KOPT-K1 (cell line): ENCODE data around the gene CACNA1C.

Source experiments
- H3K27ac ChIP-seq: fragments of 200-600 bp; sonication (generic); 2 replicates; pipeline ENCODE4 v1.5.1; 2016; ENCODE audit warnings: antibody characterized with exemption, mild to moderate bottlenecking, low read depth, low read length; ENCODE audit not compliant: poor library complexity, severe bottlenecking
- H3K36me3 ChIP-seq: fragments of 200-600 bp; sonication (generic); 2 replicates; pipeline ENCODE4 v1.5.1; 2017; ENCODE audit warnings: antibody characterized with exemption, mild to moderate bottlenecking, low read length, moderate library complexity; ENCODE audit not compliant: insufficient read depth
- H3K9me3 ChIP-seq: fragments of 200-600 bp; sonication (generic); 2 replicates; pipeline ENCODE4 v1.5.1; 2017; ENCODE audit warnings: antibody characterized with exemption, low read length, mild to moderate bottlenecking; ENCODE audit not compliant: insufficient read depth, poor library complexity, severe bottlenecking

CACNA1C gene

DNA sequence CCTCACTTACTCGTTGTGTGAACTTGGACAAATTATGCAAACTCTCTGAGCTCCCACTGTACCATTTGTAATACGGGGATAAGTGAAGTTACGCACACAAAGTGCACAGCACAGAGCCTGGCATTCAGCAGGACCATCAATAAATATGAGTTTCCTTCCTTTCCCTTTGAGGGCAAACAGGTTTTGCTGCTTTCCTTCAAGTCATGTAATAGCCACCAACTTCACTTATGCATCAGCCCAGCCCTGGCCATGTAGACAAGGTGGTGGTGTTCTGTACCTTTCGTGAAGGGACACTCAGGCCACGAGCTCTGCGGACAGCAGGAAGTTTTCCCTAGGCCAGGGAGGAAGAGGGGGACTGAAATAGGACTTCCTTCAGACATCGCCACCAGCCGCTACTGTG, 272.7 kb downstream of the CACNA1C start:
- Histone ChIP-seq H3K9me3 (no peaks in the 10 kb centered on the region), H3K36me3 (no peaks in the 10 kb centered on the region), H3K27ac (no peak overlapping the region)

DNA sequence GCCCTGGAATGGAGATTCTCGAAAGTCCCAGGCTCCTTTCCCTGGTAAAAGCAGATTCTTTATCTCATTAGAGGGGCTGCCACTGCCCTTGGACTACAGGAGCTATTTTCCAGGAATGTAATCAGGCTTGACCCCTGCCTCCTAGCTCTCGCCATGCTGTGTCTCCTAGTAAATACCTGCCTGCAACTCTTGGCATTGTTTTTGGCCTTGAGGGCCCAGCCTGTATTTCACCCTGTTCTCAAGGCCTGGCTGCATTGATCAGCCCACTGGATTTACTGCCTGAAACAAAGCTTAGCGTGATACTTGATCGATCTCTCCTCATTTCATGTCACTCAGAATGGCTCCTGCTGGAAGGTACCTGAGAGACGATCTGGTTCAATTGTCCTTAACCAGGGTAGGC, 273.7 kb downstream of the CACNA1C start:
- Histone ChIP-seq H3K36me3 (no peaks in the 10 kb centered on the region), H3K9me3 (no peaks in the 10 kb centered on the region), H3K27ac (no peak overlapping the region)

DNA sequence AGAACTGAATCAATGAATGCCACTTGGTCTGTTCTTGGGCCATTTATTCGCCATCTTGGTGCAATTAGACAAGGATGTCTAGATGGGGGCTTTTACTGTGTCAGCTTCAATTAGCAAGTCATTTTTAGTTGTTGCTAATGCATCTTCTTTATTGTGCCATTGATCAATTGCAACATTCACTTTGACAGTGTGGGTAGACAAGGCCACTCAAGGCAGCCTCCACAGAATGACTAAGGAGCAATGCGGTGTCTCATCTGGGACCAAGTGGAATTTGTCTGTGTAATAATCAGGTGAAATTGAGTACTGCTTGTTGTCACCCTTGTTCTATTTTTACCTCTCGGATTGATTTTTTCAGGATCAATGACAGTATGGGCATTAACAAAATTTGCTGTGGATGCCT, 275.9 kb downstream of the CACNA1C start:
- Histone ChIP-seq H3K27ac (no peak overlapping the region), H3K9me3 (no peaks in the 10 kb centered on the region), H3K36me3 (no peaks in the 10 kb centered on the region)

DNA sequence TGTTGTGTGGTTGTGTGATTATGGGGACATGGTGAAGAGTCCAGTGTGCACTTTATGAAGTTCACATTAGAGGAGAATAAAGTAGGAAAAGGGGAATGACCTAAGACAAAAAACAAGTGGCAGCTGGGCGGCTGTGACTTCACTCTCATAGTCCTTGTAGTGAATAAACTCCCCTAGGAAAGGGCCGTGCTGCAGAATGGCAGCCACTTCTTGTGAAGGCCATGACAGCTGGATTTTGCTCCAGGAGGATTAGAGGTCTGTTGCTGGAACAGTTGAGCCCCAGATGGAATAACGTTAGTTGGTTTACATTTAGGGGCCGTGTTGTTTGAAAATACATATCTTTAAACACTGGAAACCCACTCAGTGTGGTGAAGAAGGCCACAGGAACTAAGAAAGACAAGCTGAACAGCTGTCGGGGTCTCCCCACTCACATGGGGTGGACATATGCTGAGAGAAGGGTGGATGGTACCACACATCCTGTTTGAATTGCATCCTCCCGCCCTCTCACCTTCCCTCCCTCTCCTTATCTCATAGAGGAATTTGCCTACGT, 276.9 kb downstream of the CACNA1C start:
- Histone ChIP-seq H3K9me3 (no peaks in the 10 kb centered on the region), H3K36me3 (no peaks in the 10 kb centered on the region), H3K27ac (no peak overlapping the region)

DNA sequence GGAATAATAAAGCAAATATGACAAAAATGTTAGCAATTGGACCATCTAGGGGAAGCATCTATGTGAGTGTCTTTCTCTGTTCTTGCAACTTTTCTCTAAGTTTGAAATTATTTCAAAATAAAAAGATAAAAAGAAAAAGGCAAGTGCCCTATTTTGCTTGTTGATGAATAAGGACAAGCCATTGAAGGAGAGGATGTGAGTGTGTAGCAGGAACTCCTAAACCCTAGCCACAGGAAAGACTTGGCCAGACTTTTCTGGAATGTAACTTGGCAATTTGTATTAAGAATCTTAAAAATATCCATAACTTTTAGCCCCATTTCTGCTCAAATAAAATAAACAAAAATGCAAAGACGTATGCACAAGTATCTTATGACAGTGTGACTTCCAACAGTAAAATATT, 279.4 kb downstream of the CACNA1C start:
- H3K27ac ChIP-seq = no peak overlapping the region
- no peaks in the 10 kb centered on the region for H3K36me3 ChIP-seq
- no peaks in the 10 kb centered on the region for H3K9me3 ChIP-seq

DNA sequence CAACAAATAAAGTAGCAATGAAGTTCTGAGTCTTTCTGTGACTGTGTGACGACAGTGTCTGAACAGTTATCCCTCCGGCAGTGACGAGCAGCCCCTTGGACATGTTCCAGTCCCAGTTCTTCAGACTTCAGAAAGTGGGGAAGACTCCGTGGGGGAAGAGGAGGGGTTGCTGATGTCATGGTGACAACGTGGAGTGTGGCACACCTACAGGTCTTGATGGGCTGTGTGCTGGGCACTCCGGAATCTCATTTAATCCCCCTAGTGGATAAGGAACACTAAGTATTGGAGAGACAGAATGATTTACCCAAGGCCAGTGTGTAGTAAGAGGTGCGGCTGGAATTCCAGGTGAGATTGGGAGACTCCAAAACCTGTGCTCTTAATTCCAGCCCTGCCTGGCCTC, 280.2 kb downstream of the CACNA1C start:
- no peaks in the 10 kb centered on the region for H3K9me3 ChIP-seq
- H3K36me3 ChIP-seq = no peaks in the 10 kb centered on the region
- H3K27ac ChIP-seq = no peak overlapping the region

DNA sequence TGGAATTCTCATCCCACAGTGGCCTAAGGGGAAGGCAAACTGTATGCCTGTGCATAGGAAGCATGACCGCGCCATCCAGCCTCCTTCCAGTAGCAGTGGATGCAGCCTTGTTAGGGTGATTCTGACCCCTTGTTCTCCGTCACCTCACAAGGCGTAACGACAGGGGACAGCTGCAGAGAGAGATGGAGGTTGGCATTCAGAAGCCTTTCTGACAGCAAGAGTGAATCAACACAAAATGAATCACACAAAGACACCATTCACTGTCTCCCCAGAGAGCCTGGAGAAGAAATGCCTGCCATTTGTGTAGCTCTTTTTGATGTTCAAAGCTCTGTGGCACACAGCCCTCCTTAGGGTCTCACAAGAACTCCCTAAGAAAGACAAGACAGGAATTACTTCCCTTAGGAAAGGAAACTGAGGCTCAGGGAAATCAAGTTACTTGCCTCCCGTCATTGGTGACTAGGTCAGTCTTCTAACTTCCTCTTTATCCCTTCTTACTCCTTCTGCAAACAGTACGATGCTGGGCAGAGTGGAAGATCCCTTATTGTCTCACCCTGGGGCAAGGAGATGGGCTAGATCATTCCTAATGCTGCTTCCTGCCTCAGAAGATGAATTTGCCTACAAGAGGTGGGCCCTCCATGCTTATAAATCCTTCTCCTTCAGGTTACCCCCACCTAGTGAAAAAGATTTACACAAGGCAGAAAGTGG, 280.9 kb downstream of the CACNA1C start:
- Histone ChIP-seq H3K27ac (no peak overlapping the region), H3K36me3 (no peaks in the 10 kb centered on the region), H3K9me3 (no peaks in the 10 kb centered on the region)

DNA sequence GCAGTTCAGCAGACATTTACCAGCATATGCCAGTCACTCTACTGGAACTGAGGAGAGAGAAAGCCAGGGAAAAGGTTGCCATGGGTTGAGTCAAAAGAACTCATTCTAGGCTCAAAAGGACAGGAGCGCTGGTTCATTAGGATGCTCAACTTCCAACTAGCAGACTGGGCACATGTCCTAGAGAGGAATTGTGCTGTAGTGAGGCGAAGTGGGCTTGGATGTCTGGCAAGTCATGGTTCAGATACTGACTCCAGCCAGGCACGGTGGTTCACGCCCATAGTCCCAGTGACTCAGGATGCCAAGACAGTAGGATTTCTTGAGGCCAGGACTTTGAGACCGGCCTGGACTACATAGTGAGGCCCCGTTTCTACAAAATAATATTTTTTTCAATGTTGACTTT, 281.5 kb downstream of the CACNA1C start:
- Histone ChIP-seq H3K9me3 (no peaks in the 10 kb centered on the region), H3K36me3 (no peaks in the 10 kb centered on the region), H3K27ac (no peak overlapping the region)

DNA sequence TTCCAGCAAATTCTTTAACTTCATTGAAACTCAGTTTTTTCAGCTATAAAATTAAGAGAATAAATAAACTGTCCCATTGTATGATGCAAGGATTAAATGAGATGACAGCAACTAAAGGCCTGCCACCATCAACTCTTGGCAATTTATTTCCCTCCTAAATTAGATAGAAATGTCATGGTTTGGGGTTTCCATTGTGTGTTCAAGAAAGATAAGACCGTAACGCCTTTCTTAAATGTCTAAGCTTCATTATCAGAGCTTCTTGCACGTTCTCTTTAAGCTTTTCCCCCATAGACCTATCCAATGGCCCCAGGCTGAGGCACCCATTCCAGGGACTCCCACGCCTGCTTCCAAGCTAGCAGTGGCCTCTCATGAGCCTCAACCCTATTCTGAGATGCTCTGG, 281.9 kb downstream of the CACNA1C start:
- Histone ChIP-seq H3K36me3 (no peaks in the 10 kb centered on the region), H3K27ac (no peak overlapping the region), H3K9me3 (no peaks in the 10 kb centered on the region)

DNA sequence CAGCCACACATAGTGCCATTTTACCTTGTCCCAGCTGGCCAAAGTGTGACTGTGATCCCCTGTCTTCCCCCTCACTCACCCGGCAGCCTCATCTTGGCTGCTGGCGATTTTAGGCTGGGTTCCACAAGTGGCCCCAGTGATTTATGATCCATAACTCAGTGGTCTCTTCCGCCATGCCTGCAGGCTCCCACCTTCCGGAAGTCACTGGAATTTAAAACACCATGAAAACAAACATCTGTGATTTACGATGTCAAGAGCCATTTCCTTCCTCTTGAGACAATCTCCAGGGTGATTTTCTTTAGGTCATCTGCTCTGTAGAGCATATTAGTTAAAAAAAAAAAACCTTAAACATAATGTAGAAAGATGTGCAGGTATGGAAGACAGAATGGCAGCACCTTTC, 282.3 kb downstream of the CACNA1C start:
- Histone ChIP-seq H3K36me3 (no peaks in the 10 kb centered on the region), H3K9me3 (no peaks in the 10 kb centered on the region), H3K27ac (no peak overlapping the region)

DNA sequence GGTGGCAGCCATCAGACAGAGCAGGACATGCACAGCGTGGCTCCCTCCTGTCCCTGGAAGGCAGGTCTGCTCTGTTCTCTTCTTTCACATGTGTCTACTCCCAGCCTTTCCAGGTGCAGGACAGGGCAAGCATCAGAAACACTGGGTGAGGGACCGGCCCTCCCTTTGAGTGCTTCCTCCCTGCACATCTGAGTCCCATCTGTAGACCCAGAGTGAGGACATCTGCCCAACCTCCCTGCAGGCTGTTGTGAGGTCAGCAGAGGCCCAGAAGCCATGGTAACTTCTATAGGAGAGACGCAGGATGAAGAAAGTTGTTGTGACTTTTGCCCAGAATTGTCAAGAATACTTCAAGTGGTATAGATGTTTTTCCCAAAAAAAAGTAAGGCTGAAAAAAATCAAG, 282.7 kb downstream of the CACNA1C start:
- Histone ChIP-seq H3K9me3 (no peaks in the 10 kb centered on the region), H3K27ac (no peak overlapping the region), H3K36me3 (no peaks in the 10 kb centered on the region)

DNA sequence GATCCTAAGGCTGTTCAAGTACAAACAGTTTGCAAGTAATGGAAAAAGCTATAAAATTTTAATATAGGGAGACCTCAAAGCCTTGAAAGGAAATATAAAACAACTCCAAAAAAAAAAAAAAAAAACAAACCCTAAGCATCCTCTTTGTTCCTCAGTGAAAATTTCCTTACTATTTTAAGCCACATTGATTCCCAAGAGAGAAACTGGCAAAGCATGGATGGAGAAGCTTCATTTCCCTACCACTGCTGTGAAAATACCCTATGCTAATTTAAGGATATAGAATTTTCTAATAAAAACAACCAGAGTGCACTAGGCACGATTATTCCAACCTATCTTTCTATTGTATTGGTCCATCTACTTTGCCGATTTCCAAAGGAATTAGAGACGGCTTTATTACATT, 283.1 kb downstream of the CACNA1C start:
- Histone ChIP-seq H3K27ac (no peak overlapping the region), H3K36me3 (no peaks in the 10 kb centered on the region)

DNA sequence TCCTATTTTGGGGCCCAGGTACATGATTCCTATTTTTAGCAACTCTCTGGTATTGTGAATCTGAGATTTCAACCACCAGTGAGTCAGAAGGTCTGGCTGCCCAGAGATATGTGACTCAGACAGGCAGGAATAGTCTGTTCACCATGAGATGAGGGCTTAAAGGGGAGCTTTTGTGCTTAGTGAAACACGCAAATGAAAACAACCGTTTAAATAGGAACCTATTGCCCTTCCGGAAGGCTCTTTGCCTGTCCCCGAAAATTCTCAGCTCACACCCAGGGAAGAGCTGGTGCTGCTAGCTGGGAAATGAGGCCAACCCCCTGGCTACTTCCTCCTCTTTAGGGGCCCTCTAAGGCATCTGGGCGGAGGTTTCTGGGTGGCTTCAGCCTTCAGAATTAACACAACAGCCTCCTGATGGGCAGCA, 283.6 kb downstream of the CACNA1C start:
- Histone ChIP-seq H3K27ac (no peak overlapping the region), H3K9me3 (no peaks in the 10 kb centered on the region), H3K36me3 (no peaks in the 10 kb centered on the region)

More for the DNA sequence above, 283.1 kb downstream of the CACNA1C start:
- no peaks in the 10 kb centered on the region for H3K9me3 ChIP-seq

DNA sequence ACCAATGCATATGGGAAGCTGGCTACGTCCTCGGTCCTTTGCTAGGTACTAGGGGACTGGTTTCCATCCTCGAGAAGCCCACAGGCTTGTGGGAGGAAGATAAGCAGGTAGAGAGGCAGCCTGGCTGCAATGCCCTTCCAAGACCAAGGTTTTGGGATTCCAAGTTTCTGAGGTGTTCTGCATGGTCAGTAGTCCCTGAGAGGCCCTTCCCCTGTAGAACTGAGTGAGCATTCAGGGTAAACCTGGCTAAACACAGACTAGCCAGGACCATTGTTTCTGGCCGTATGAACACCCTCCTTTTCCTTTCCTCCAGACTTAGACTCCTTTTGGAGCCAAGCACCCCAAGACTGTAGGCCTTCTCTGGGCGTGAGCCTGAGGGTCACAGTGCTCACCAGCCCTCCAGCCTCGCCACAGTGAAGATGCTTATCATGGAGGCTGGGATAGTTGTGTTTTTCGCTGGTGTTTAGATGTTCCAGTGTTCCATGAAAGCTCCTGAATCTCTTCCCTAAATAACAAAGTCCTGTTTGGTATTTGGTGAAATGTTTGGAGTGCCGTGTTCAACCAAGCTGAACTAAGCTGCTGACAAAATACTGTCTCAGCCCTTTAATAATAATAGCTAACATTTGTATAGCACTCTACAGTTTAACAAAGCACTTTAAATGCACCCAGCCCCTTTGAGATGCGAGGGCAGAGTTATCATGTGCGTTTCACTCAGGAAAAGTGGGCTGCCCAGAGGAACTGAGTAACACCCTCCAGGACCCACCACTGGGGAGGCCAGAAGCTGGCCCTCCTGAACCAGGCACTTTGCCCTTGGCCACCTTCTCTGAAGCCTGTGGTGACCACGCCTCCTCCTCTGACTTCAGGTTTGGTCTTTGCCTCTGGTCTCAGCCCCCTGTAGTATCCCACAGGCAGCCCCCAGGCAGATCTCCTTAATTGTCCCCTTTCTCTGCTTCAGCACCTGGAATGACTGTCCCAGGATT, 284.5 kb downstream of the CACNA1C start:
- Histone ChIP-seq H3K36me3 (no peaks in the 10 kb centered on the region), H3K9me3 (no peaks in the 10 kb centered on the region), H3K27ac (no peak overlapping the region)

DNA sequence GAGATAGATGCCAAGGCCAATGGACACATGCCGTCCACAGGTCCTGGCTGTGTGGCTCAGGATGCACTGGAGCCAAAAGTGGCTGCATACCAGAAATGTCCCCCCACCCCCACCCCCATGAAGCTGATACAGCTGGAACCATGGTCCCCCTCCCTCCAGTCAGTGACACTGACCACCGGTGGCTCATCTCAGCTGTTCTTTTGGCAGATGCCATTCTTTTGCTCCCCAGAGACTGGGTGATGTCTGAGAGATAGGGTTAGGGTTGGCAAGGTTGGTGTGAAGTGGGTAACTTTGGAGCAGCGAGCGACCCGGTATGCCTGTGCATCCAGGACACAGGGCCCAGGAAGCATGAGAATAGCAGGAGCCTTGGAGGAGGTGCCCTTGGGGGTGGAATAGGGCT, 285.6 kb downstream of the CACNA1C start:
- Histone ChIP-seq H3K36me3 (no peaks in the 10 kb centered on the region), H3K27ac (no peak overlapping the region), H3K9me3 (no peaks in the 10 kb centered on the region)
